K562 (cell line): ENCODE results near the gene PCDH9. TPM values are rescaled to one million over a fixed set of nuclear protein-coding genes. Genes with fewer than 3 reads are reported as not detected.

Experiments
- ATAC-seq: fragments of 200-7000 bp; cut with Tn5 transposase; 3 replicates; pipeline ENCODE4 v1.9.1; 2020; ENCODE audit warnings: moderate library complexity
- BruUV-seq: library from RNA; stranded (reverse); fragments of 400-500 nt; replicated peaks from 2 replicates; lab custom pipeline; 2021; lab: Mats Ljungman, UMichigan
- CTCF ChIA-PET: fragments of 300-600 bp; formaldehyde crosslinking; extraction: SDS; loops from one replicate; lab custom pipeline; 2021; ENCODE audit warnings: low intra/inter-chr PET ratio; lab: Yijun Ruan, JAX
- POLR2A ChIA-PET: fragments of 300-600, 350-650 bp; sonication (Branson Sonifier 250); formaldehyde crosslinking; extraction: SDS; loops from one replicate; lab custom pipeline; 2021; ENCODE audit warnings: antibody characterized with exemption, inconsistent platforms; lab: Yijun Ruan, JAX
- DNase-seq, 4 experiments: peaks; one replicate each; pipeline versions ENCODE4 v3.0.0 to v3.0.0-alpha.2; 2011 to 2018; ENCODE audit warnings: low spot score in 3 of 4, mixed read lengths in 3 of 4; ENCODE audit errors: extremely low read depth in 1 of 4
- FAIRE-seq: peaks from 2 replicates; lab custom pipeline; 2011; peaks lifted over from hg19 to GRCh38; lab: Jason Lieb, UNC
- H2AFZ ChIP-seq: 2 replicates; pipeline ENCODE4 v1.6.0; 2011; ENCODE audit warnings: low read depth, low read length, control low read depth, inconsistent platforms
- H3K27ac ChIP-seq: fragments of 200-600 bp; 3 replicates; pipeline ENCODE4 v1.8.0; 2011; ENCODE audit warnings: low read depth, mild to moderate bottlenecking, control low read depth, inconsistent platforms, low read length, moderate library complexity, mixed read lengths; ENCODE audit errors: extremely low read depth
- H3K27me3 ChIP-seq, 2 experiments: fragments of 300-600 bp in 1 of 2; 2 replicates in 1 of 2; 3 replicates in 1 of 2; pipeline versions ENCODE4 v1.6.0 to v1.8.0; 2011; ENCODE audit warnings: inconsistent platforms in 2 of 2, low read length in 2 of 2, mild to moderate bottlenecking in 1 of 2, mixed read lengths in 1 of 2, moderate library complexity in 1 of 2; ENCODE audit not compliant: control insufficient read depth in 2 of 2, insufficient read depth in 2 of 2
- H3K36me3 ChIP-seq: fragments of 300-600 bp; 3 replicates; pipeline ENCODE4 v1.8.0; 2011; ENCODE audit warnings: mild to moderate bottlenecking, low read length, inconsistent platforms; ENCODE audit not compliant: control insufficient read depth, insufficient read depth
- H3K4me1 ChIP-seq, 2 experiments: fragments of 200-600 bp in 1 of 2; replicated peaks in 1 of 2; 2 replicates in 1 of 2; 3 replicates in 1 of 2; pipeline versions ENCODE4 v1.5.1 to v1.8.0; 2011; ENCODE audit warnings: inconsistent platforms in 2 of 2, low read length in 2 of 2, mild to moderate bottlenecking in 1 of 2, mixed read lengths in 1 of 2, moderate library complexity in 1 of 2; ENCODE audit not compliant: control insufficient read depth in 2 of 2, insufficient read depth in 2 of 2
- H3K4me2 ChIP-seq: 2 replicates; pipeline ENCODE4 v1.6.1; 2011; ENCODE audit warnings: low read length, control low read depth, inconsistent platforms, mixed read lengths; ENCODE audit not compliant: insufficient read depth
- H3K4me3 ChIP-seq: fragments of 200-600 bp; sonication (generic), shearing (Covaris generic); 2 replicates; pipeline ENCODE4 v1.5.1; 2016; ENCODE audit warnings: control low read depth, inconsistent platforms
- H3K79me2 ChIP-seq: fragments of 200-600 bp; 3 replicates; pipeline ENCODE4 v1.8.0; 2011; ENCODE audit warnings: low read length, inconsistent platforms; ENCODE audit not compliant: control insufficient read depth, insufficient read depth
- H3K9ac ChIP-seq, 2 experiments: 2 replicates each; pipeline versions ENCODE4 v1.6.0 to v1.6.1; 2011; ENCODE audit warnings: low read depth in 2 of 2, low read length in 2 of 2, control low read depth in 1 of 2, inconsistent platforms in 1 of 2, mild to moderate bottlenecking in 1 of 2, mixed read lengths in 1 of 2; ENCODE audit not compliant: insufficient read depth in 1 of 2
- H3K9me1 ChIP-seq: one replicate; pipeline ENCODE4 v1.6.0; 2011; ENCODE audit warnings: inconsistent platforms, mild to moderate bottlenecking, low read length, moderate library complexity; ENCODE audit not compliant: control insufficient read depth, insufficient read depth
- H3K9me3 ChIP-seq: replicated peaks from 2 replicates; pipeline ENCODE4 v1.5.1; 2011; ENCODE audit warnings: low read depth, low read length, inconsistent platforms; ENCODE audit not compliant: control insufficient read depth, insufficient read depth
- H4K20me1 ChIP-seq: replicated peaks from 2 replicates; pipeline ENCODE4 v1.6.1; 2011; ENCODE audit warnings: low read length, inconsistent platforms, mixed read lengths; ENCODE audit not compliant: control insufficient read depth, insufficient read depth
- C11orf30 ChIP-seq: fragments of 450-650 bp; IDR thresholded peaks from 2 replicates; pipeline ENCODE4 v1.6.1; 2016; ENCODE audit warnings: low read depth, mild to moderate bottlenecking
- KHSRP ChIP-seq: fragments of 450-650 bp; IDR thresholded peaks from 2 replicates; pipeline ENCODE4 v1.6.1; 2017
- MITF ChIP-seq: IDR thresholded peaks from 2 replicates; pipeline ENCODE4 v1.6.1; 2014; ENCODE audit warnings: antibody characterized with exemption
- SETDB1 ChIP-seq: IDR thresholded peaks from one replicate; pipeline ENCODE4 v1.6.1; 2012; ENCODE audit warnings: low read length, control low read depth, inconsistent platforms
- STAT5A ChIP-seq: IDR thresholded peaks from 2 replicates; pipeline ENCODE4 v1.6.1; 2012; ENCODE audit warnings: low read length, inconsistent platforms, borderline replicate concordance
- ZC3H8 ChIP-seq: fragments of 450-650 bp; IDR thresholded peaks from 2 replicates; pipeline ENCODE4 v1.6.1; 2017
- ZNF311 ChIP-seq: fragments of 250-450 bp; sonication (Bioruptor Pico); IDR thresholded peaks from 2 replicates; pipeline ENCODE4 v1.4.0; 2020; ENCODE audit warnings: mild to moderate bottlenecking, moderate library complexity
- ZNF316 ChIP-seq: fragments of 450-650 bp; IDR thresholded peaks from 2 replicates; pipeline ENCODE4 v1.6.1; 2016
- ZZZ3 ChIP-seq: fragments of 450-650 bp; IDR thresholded peaks from 2 replicates; pipeline ENCODE4 v1.6.1; 2016; ENCODE audit warnings: antibody characterized with exemption, mild to moderate bottlenecking, moderate library complexity
- WGBS: fragments of 100-300 bp; shearing (Covaris generic); methylation state at CpG from one replicate; pipeline ENCODE4 v1.1.6; 2016; ENCODE audit warnings: low coverage, mixed read lengths; ENCODE audit not compliant: insufficient coverage; ENCODE audit errors: missing lambda C conversion rate; 5-methylcytosine and 5-hydroxymethylcytosine counted together
- in situ Hi-C: fragments of 300-500 bp; cut with MboI; formaldehyde crosslinking; loops from 4 replicates; pipeline ENCODE4 v1.15.0; 2018; ENCODE audit warnings: inconsistent platforms, mixed read lengths
- intact Hi-C: fragments of 100-400 bp; cut with micrococcal nuclease; formaldehyde crosslinking; loops from 2 replicates; pipeline ENCODE4 v1.14.2; 2022
- polyA plus RNA-seq, 8 experiments: library from polyadenylated mRNA; depleted of rRNA in 4 of 8; stranded (reverse) in 5 of 8; unstranded in 3 of 8; fragments of >200 nt; fragmentation: Nextera tagmentation in 2 of 8; fragmentation: Illumina TruSeq in 1 of 8; extraction: Ambion mirVana in 2 of 8; extraction: Trizol in 1 of 8; gene quantifications; 2 replicates each; pipeline versions ENCODE4 v1.2.1 to v1.2.3, GENCODE V29; 2011 to 2014; ENCODE audit warnings: inconsistent platforms in 1 of 8, missing spikeins in 1 of 8
- total RNA-seq, 7 experiments: library from RNA; depleted of rRNA in 6 of 7; stranded (reverse); fragments of >200 nt in 6 of 7; fragmentation: Illumina TruSeq in 2 of 7; extraction: Trizol in 2 of 7; gene quantifications; 2 replicates each; pipeline versions ENCODE4 v1.2.1 to v1.2.3, GENCODE V29; 2011 to 2021; ENCODE audit warnings: low replicate concordance in 1 of 7

Gene PCDH9
- total and polyA plus RNA-seq, 9 of the 15 experiments (the other 6 are each of a cell fraction or from before 2014, with no cell fraction given): 1.1 to 6.7 (median 4.9) TPM

- ChIA-PET CTCF (no interaction called here), POLR2A (no interaction called here)
- no peak overlapping the region for H3K4me2 ChIP-seq
- H3K4me3 ChIP-seq: no peak overlapping the region
- no peaks in the 10 kb centered on the region for H3K9me3 ChIP-seq
- no peak for FAIRE-seq
- H2AFZ ChIP-seq: no peak overlapping the region
- H3K79me2 ChIP-seq: no peaks in the 10 kb centered on the region
- TF ChIP-seq ZC3H8 (no peak), C11orf30 (peak; percentile 10; the same call in 1 of the 2 replicates), ZZZ3 (no peak), ZNF316 (peak; percentile 33; the same call in 1 of the 2 replicates), SETDB1 (no peak)
- intact Hi-C loops: no loop called here
- no peak overlapping the region for H3K27ac ChIP-seq
- DNase-seq: no peak
- H3K4me1 ChIP-seq: no peaks in the 10 kb centered on the region
- ATAC-seq: no peak
- BruUV-seq: no TSS peak
- no peak overlapping the region for H3K9ac ChIP-seq
- 28% methylated on average over 2 of the region's 2 CpGs for WGBS
- H3K27me3 ChIP-seq: no peaks in the 10 kb centered on the region
- in situ Hi-C loops: no loop called here
- H3K9me1 ChIP-seq: no peaks in the 10 kb centered on the region
- no peaks in the 10 kb centered on the region for H3K36me3 ChIP-seq
- H4K20me1 ChIP-seq: no peaks in the 10 kb centered on the region
These were observed 716.4 kb downstream of the PCDH9 start for GRCh38 chr13:66513728-66514127.

- CTCF ChIA-PET: no interaction called here
- in situ Hi-C loops: no loop called here
- H3K27me3 ChIP-seq: no peaks in the 10 kb centered on the region
- no peaks in the 10 kb centered on the region for H3K4me1 ChIP-seq
- H3K4me3 ChIP-seq: no peak overlapping the region
- H4K20me1 ChIP-seq: no peaks in the 10 kb centered on the region
- H3K9ac ChIP-seq: no peak overlapping the region
- POLR2A ChIA-PET: no interaction called here
- no peaks in the 10 kb centered on the region for H3K79me2 ChIP-seq
- intact Hi-C loops: no loop called here
- no peak for ATAC-seq
- no peak overlapping the region for H3K4me2 ChIP-seq
- no peak for DNase-seq
- no peaks in the 10 kb centered on the region for H3K9me3 ChIP-seq
- no peak overlapping the region for H3K27ac ChIP-seq
- no peaks in the 10 kb centered on the region for H3K9me1 ChIP-seq
- no peak overlapping the region for H2AFZ ChIP-seq
- no peaks in the 10 kb centered on the region for H3K36me3 ChIP-seq
- no peak for FAIRE-seq
- WGBS: 9% methylated on average over 1 of the region's 1 CpG
- TF ChIP-seq MITF (no peak), STAT5A (no peak), KHSRP (no peak), ZNF311 (CRISPR knock-in tag) (no peak)
- no TSS peak for BruUV-seq
These were observed 721.0 kb downstream of the PCDH9 start for GRCh38 chr13:66509175-66509574.
